ENCODE data around the gene LDB3. TPM values are rescaled to one million over a fixed set of nuclear protein-coding genes. Genes with fewer than 3 reads are reported as not detected.

Gene LDB3
- total RNA-seq, 2 donors from 2014 or later = 0.11 TPM; not detected in 1

DNA sequence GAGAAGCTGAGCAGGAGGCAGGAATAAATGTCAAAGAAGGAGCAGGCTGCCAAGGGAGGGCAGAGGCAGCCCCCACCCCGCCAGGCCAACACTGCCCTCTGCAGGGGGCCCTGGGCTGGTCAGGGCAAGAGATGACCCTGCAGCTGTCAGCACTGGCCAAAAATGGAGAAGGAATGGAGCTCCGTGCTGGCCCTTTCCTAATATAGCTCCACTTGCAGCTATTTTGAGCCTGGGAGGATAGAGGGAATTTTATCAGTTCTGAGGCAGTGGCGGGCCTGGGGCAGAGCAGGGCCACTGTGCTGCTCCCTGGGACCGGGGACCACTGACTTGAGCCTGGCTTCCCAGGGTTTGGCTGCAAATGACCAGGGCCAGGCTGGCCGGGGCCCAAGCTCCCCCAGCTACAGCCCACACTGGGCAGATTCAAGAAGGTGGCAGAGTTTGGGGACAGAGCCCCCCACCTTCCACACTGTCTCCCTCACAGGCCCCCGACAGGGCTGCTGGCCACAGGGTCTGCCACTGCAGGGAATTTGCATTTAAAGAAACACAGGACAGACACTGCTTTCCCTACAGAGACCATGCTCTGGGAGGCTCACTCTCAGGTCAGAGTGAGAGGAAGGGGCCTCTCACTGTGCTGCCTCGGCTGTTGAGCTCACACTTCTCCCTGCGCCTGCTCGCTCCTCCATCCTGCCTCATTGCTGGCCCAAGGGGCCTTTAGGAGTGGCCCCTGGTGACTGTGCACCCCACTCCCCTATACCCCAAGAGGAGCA lies 16.2 kb downstream of the LDB3 start:
- H3K4me1 Mint-ChIP-seq = no peaks in the 10 kb centered on the region
- H3K27ac Mint-ChIP-seq = no peak overlapping the region
- no peaks in the 10 kb centered on the region for H3K9me3 Mint-ChIP-seq
- H3K27me3 Mint-ChIP-seq = peaks cover 12% of the 10 kb centered on the region
- no peak overlapping the region for H3K4me3 Mint-ChIP-seq
- no peaks in the 10 kb centered on the region for H3K36me3 Mint-ChIP-seq (ENCODE audit: low read depth)
- ATAC-seq (replicated peaks) = no peak

DNA sequence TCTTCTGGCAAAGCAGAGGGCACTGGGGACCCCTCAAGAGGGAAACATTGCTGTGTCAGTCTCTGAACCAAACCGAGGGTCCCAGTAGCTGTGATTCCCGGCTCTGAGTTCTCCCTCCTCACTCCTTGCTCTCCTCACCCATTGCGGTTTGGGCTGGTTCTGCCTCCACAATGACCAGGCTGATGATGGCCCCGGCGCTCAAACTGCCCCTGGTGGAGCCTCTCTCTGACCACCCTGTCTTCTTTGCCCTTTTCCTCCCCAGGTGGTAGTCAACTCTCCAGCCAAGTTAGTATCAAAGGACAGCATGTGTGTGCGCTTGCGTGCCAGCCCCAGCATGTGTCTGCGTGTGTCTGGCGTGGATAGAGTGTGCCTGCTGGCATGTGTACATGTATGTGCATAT lies 17.1 kb downstream of the LDB3 start:
- no peaks in the 10 kb centered on the region for H3K4me1 Mint-ChIP-seq
- no peak overlapping the region for H3K27ac Mint-ChIP-seq
- no peak for ATAC-seq (replicated peaks)
- no peak overlapping the region for H3K4me3 Mint-ChIP-seq
- H3K9me3 Mint-ChIP-seq = no peaks in the 10 kb centered on the region
- H3K27me3 Mint-ChIP-seq = peaks cover 12% of the 10 kb centered on the region
- no peaks in the 10 kb centered on the region for H3K36me3 Mint-ChIP-seq (ENCODE audit: low read depth)

DNA sequence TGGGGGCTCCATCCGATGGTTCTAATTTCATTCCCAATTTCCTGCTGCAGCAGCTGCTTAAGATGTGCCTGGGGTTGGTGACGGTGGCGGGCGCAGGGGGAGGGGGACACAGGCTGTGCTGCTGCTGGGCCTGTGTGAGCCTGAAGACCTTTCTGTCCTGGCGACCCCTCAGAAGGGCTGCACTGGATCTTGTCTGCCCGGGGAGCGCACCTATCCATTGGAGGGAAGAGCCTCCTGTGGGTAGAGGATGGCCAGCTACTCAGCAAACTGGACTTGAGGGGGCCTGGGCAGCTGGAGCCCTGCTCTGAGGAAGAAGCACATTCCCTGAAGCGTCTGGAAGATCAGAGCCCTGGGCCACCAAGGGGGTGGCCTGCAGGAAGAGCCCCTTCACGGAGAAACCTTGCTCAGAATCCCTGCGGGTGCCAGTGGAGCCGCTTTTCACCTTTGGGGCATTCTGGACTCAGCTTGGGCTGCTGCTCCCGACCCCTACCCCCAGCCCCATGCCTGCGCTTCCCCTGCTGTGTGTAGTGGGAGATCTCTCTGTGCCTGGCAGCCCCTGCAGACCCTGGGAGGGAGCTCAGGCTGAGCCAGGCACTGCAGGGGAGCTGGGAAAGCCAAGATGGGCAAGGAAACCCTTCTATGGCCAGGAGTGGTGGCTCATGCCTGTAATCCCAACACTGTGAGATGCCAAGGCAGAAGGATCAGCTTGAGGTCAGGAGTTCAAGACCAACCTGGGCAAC lies 17.8 kb downstream of the LDB3 start:
- no peaks in the 10 kb centered on the region for H3K36me3 Mint-ChIP-seq (ENCODE audit: low read depth)
- no peak for ATAC-seq (replicated peaks)

DNA sequence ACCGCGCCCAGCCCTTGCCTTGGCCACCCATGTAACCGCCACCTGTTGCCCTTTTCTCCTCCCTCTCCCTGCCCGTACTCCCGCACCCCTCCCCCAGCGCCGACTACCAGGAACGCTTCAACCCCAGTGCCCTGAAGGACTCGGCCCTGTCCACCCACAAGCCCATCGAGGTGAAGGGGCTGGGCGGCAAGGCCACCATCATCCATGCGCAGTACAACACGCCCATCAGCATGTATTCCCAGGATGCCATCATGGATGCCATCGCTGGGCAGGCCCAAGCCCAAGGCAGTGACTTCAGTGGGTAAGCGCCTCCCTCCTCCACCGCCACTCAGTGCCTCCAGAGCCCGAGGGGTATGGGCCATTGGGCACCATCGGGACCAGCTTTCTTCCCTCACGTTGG lies 18.7 kb downstream of the LDB3 start:
- no peak for ATAC-seq (replicated peaks)
- Mint-ChIP-seq H3K27me3 (peaks cover 10% of the 10 kb centered on the region), H3K36me3 (ENCODE audit: low read depth) (no peaks in the 10 kb centered on the region), H3K9me3 (no peaks in the 10 kb centered on the region), H3K27ac (no peak overlapping the region), H3K4me1 (no peaks in the 10 kb centered on the region), H3K4me3 (no peak overlapping the region)

More for the DNA sequence above, 17.8 kb downstream of the LDB3 start:
- Mint-ChIP-seq H3K4me3 (no peak overlapping the region), H3K9me3 (no peaks in the 10 kb centered on the region), H3K4me1 (no peaks in the 10 kb centered on the region), H3K27me3 (peaks cover 12% of the 10 kb centered on the region), H3K27ac (no peak overlapping the region)

DNA sequence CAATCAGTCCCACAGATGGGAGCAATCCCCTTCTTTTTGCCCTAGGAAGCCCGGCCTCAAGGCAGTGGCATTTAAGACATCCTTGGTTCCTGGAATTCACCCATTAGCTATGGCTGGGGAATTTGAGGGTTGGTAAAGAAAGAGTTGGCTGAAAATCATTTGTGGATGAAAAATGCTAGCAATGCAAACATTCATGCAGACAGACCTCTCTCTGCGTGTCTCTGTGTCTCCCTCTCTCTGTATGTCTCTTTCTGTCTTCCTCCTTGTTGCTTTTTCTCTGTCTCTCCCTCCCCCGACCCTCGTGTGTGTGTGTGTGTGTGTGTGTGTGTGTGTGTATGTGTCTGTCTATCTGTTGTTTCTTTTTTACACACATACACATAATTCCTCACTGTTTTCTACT lies 19.4 kb downstream of the LDB3 start:
- ATAC-seq (replicated peaks) = no peak
- Mint-ChIP-seq H3K9me3 (no peaks in the 10 kb centered on the region), H3K27ac (no peak overlapping the region), H3K4me1 (no peaks in the 10 kb centered on the region), H3K36me3 (ENCODE audit: low read depth) (no peaks in the 10 kb centered on the region), H3K27me3 (peaks cover 7% of the 10 kb centered on the region), H3K4me3 (no peak overlapping the region)

DNA sequence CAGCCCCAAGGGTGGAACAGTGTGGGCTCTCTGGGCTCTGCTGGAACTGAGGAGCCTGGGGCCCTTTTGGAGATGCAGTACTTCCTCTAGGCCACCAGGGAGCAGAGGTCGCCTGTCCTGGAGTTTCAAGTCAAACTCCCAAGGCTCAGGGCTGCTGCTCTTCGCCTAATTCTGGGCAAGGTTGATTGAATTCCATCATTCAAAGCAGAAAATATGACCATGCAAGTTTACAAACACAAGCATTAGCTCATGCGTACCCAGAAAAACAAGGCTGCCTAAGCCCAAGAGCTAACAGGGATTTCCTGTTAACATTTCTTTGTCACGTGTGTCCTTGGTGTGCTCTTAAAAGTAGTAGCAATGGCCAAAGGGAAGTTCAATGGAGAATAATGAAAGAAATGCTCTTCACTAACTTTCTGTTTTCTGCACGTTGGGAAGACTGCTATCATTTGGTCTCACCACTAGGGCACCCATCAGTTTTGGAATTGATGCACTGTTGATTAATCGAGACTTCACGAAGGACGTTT lies 20.1 kb downstream of the LDB3 start:
- no peak overlapping the region for H3K4me3 Mint-ChIP-seq
- H3K9me3 Mint-ChIP-seq = no peaks in the 10 kb centered on the region
- H3K36me3 Mint-ChIP-seq (ENCODE audit: low read depth) = no peaks in the 10 kb centered on the region
- no peaks in the 10 kb centered on the region for H3K4me1 Mint-ChIP-seq
- no peak overlapping the region for H3K27ac Mint-ChIP-seq
- H3K27me3 Mint-ChIP-seq = peaks cover 3% of the 10 kb centered on the region
- peak; percentile 80 for ATAC-seq (replicated peaks)

DNA sequence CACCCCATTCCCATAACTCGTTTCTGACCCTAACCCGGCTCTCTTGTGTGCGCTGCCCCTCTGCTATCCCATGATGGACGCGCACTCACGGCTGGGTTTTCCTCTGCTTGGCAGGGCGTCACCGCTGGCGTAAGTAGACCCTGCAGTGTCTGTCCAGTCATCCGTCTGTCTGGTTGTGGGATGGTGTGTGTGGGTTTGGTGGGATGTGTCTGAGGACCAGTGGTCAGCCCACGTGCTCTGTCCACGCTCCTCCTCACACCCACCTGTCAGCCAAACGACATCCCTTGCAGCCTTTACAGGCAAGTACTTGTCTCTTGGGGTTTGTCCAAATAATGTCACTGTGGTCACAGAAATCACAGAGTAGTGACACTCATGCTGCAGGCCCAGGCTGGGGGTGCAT lies 20.8 kb downstream of the LDB3 start:
- no peaks in the 10 kb centered on the region for H3K4me1 Mint-ChIP-seq
- no peak overlapping the region for H3K27ac Mint-ChIP-seq

DNA sequence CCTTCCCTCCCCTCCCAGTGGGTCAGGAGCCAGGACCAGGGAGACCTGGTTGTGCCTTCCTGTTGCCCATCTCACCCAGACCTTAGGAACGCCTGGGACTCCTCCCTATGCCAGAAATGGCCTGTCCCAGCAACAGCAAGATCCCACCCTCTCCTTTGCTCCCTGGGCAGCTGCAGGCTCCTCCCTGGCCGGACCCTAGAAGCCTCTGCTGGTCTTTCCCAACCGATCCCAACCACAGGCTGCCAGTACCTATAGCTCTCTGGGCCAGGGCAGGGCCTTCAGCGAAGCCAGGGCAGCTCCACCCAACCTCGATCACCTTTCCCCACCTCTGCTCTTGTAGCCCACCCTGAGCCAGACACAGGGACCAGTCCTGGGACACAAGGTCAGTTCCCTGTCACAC lies 21.9 kb downstream of the LDB3 start:
- Mint-ChIP-seq H3K9me3 (no peaks in the 10 kb centered on the region), H3K4me1 (no peaks in the 10 kb centered on the region), H3K4me3 (no peak overlapping the region), H3K27ac (no peak overlapping the region), H3K27me3 (peaks cover 3% of the 10 kb centered on the region), H3K36me3 (ENCODE audit: low read depth) (no peaks in the 10 kb centered on the region)
- ATAC-seq (replicated peaks) = no peak

More for the DNA sequence above, 20.8 kb downstream of the LDB3 start:
- Mint-ChIP-seq H3K27me3 (peaks cover 3% of the 10 kb centered on the region), H3K9me3 (no peaks in the 10 kb centered on the region), H3K4me3 (no peak overlapping the region), H3K36me3 (ENCODE audit: low read depth) (no peaks in the 10 kb centered on the region)
- ATAC-seq (replicated peaks) = no peak

DNA sequence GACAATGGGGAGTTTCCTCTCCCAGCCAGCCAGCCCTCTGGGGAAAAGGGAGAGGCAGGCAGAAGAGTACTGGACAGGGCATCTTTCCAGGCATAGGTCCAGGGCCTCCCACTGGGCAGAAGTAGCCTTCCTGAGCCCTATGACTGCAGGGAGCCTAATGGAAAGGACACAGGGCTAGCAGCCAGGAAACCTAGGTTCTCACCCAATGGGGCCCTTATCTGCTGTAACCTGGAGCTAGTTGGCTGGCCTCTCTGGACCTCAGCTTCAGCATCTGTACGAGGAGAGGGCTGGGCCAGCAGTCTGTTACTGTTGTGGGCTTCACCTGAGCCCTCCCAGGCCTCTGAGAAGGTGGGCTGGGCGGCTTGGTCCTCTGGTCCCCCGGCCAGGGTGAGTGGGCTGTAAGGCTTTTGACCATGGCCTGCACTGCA lies 22.4 kb downstream of the LDB3 start:
- Mint-ChIP-seq H3K36me3 (ENCODE audit: low read depth) (no peaks in the 10 kb centered on the region), H3K4me3 (no peak overlapping the region), H3K9me3 (no peaks in the 10 kb centered on the region), H3K4me1 (no peaks in the 10 kb centered on the region), H3K27me3 (peaks cover under 1% of the 10 kb centered on the region), H3K27ac (no peak overlapping the region)
- ATAC-seq (replicated peaks) = no peak

DNA sequence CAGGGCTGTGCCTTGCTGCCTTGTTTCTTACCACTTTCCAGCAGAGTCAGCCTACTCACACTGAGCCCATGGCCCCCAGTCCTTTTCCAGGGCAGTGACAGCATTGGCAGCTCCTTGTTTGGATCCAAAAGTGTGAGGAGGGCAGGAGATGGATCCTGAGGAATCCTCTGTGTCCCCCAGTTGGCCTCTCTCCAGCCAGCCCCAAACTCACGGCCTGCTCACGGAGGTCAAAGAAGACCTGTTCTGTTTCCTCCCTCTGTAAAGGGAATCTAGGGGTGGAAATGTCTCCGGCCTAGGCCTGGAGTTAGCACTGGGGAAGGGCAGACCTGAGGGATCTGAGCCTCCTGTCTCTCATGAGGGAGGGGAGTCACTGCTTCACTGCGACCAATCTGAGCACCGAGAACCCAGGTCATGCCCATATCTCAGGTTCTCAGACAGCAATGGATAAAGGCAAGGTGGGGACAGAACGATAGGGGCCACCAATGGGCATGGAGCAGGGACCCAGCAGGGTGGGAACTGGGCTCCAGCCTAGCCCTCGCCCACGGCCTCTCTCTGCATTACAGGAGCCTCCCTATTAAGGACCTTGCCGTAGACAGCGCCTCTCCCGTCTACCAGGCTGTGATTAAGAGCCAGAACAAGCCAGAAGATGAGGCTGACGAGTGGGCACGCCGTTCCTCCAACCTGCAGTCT lies 23.2 kb downstream of the LDB3 start:
- no peaks in the 10 kb centered on the region for H3K4me1 Mint-ChIP-seq
- H3K9me3 Mint-ChIP-seq = no peaks in the 10 kb centered on the region
- H3K36me3 Mint-ChIP-seq (ENCODE audit: low read depth) = no peaks in the 10 kb centered on the region
- no peak overlapping the region for H3K27ac Mint-ChIP-seq
- H3K4me3 Mint-ChIP-seq = no peak overlapping the region
- ATAC-seq (replicated peaks) = no peak
- H3K27me3 Mint-ChIP-seq = no peaks in the 10 kb centered on the region

DNA sequence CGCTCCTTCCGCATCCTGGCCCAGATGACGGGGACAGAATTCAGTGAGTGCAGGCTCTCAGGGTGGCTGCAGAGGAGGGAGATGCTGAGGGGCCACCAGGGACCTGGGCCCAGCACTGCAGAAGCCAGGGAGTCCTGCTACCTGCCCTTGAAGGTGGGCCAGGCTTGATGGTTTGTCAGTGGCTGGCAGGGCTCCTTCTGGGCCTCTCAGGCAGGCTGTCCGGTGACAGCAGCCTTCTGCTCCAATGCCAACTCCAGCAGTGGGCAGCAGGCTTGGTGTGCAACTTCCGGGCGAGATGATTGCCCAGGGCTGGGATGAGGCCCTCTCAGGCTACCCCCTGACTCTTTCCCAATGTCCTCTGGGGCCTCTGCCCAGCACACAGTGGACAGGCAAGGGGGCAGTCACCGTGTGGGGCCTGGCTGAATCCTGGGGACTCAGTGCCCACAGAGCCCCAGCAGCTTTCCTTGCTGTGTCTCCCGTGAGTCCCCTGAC lies 23.8 kb downstream of the LDB3 start:
- Mint-ChIP-seq H3K4me3 (no peak overlapping the region), H3K4me1 (no peaks in the 10 kb centered on the region), H3K36me3 (ENCODE audit: low read depth) (no peaks in the 10 kb centered on the region), H3K27ac (no peak overlapping the region), H3K27me3 (no peaks in the 10 kb centered on the region), H3K9me3 (no peaks in the 10 kb centered on the region)
- ATAC-seq (replicated peaks) = no peak

DNA sequence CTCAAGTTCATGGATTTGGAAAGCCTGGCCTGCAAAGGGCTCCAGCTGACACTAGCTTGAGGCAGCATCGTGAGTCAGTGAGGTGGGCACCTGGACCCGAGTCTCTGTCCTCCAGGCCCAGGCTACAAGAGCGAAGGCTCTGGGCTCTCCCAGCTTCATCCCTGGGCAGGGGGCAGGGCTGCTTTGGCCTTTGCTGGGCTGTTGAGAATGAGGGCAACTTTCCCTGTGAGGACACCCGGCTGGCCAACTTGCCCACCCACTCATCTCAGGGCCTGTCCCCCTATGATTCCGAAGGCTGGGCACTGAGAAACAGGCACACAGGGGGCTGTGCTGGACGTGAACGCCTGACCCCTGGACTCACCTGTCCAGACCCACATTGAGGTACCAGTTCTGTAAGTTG lies 24.4 kb downstream of the LDB3 start:
- Mint-ChIP-seq H3K27me3 (no peaks in the 10 kb centered on the region), H3K36me3 (ENCODE audit: low read depth) (no peaks in the 10 kb centered on the region), H3K9me3 (no peaks in the 10 kb centered on the region), H3K4me1 (no peaks in the 10 kb centered on the region), H3K27ac (no peak overlapping the region), H3K4me3 (no peak overlapping the region)
- ATAC-seq (replicated peaks) = no peak

DNA sequence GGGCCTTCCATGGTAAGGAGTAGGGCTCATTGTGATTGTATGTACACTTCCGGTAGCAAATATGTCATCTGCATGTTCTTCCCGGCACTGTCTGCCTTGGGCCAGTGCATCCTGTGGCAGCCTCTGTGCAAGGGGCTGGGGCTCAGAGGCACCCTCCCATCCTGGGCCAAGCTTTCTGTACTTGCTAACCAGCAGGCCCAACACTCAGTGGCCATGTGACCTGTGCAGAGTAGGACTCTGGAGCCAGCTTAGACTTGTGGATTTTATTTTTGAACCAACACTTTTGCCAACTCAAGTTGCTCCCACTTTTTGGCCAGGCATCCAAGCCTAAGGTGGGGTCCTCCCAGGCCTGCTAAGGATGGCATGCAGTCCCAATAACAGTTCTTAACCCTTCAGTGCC lies 25.0 kb downstream of the LDB3 start:
- no peak overlapping the region for H3K4me3 Mint-ChIP-seq
- ATAC-seq (replicated peaks) = no peak
- no peaks in the 10 kb centered on the region for H3K36me3 Mint-ChIP-seq (ENCODE audit: low read depth)
- H3K9me3 Mint-ChIP-seq = no peaks in the 10 kb centered on the region
- H3K27ac Mint-ChIP-seq = no peak overlapping the region
- no peaks in the 10 kb centered on the region for H3K27me3 Mint-ChIP-seq
- H3K4me1 Mint-ChIP-seq = no peaks in the 10 kb centered on the region

DNA sequence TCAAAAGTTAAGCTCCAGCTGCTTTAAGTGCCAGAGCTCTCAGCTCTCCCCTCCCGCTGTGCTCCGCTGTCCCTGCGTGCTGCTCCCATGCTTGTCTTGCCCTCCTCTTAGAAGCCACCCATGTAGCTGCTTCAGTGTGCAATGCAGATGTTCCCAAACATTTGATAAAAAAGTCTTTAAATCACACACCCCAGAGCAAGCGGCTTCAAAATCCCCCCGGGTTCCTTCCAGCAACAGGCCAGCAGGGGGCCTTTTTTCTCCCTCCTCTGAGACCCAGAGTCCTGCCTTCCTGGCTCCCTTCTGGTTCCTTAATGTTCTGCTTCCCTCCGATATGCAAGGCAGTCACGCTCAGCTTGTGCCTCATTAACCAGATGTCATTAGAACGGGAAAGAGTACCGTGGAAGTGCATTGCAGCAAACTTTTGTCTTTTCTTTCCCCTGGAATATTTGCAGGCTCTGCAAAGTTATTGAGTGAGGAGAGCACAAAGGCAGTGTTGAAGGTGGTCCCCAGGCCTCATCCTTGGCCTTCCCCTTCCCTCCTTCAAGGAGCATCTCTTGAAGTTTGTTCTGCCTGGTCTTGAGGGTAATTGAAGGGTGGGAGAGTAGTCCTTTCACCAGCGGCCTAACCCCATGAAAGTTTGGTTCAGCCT lies 25.5 kb downstream of the LDB3 start:
- peak; percentile 33 for ATAC-seq (replicated peaks)
- H3K4me3 Mint-ChIP-seq = no peak overlapping the region
- H3K4me1 Mint-ChIP-seq = no peaks in the 10 kb centered on the region
- H3K9me3 Mint-ChIP-seq = no peaks in the 10 kb centered on the region
- no peaks in the 10 kb centered on the region for H3K36me3 Mint-ChIP-seq (ENCODE audit: low read depth)
- H3K27me3 Mint-ChIP-seq = no peaks in the 10 kb centered on the region
- no peak overlapping the region for H3K27ac Mint-ChIP-seq

All from activated T-helper 17 cell treated with anti-CD3 and anti-CD28 coated beads, Interleukin-2, amount 50 U/mL, for 72 hours (primary cell).